HCT116 (cell line): ENCODE data around the gene SHMT1.

Experiments used
- CTCF ChIP-seq, 3 experiments: fragments of 200-600 bp in 1 of 3; sonication (generic) in 1 of 3; IDR thresholded peaks in 2 of 3; conservative IDR thresholded peaks in 1 of 3; 2 replicates each; pipeline ENCODE4 v1.5.1; 2012 to 2017; ENCODE audit warnings: low read depth in 2 of 3, low read length in 2 of 3, antibody characterized with exemption in 1 of 3, borderline replicate concordance in 1 of 3, control low read depth in 1 of 3, mild to moderate bottlenecking in 1 of 3, mixed read lengths in 1 of 3, mixed run types in 1 of 3, moderate library complexity in 1 of 3; ENCODE audit not compliant: insufficient read depth in 1 of 3
- MAX ChIP-seq: IDR thresholded peaks from 2 replicates; pipeline ENCODE4 v1.6.1; 2012
- POLR2AphosphoS5 ChIP-seq: IDR thresholded peaks from 2 replicates; pipeline ENCODE4 v1.6.1; 2011; ENCODE audit warnings: mild to moderate bottlenecking, low read depth, low read length, moderate library complexity
- RAD21 ChIP-seq: IDR thresholded peaks from 2 replicates; pipeline ENCODE4 v1.6.1; 2012; ENCODE audit warnings: low read depth, mild to moderate bottlenecking
- REST ChIP-seq: IDR thresholded peaks from 2 replicates; pipeline ENCODE4 v1.6.1; 2012; ENCODE audit warnings: low read depth
- YY1 ChIP-seq: IDR thresholded peaks from 2 replicates; pipeline ENCODE4 v1.6.1; 2011; ENCODE audit warnings: low read length, low read depth, moderate library complexity, mild to moderate bottlenecking; ENCODE audit not compliant: insufficient replicate concordance; ENCODE audit errors: extremely low read depth

GRCh38 chr17:18368946-18369345 is 5.6 kb upstream of the SHMT1 start:
- no peak for TF ChIP-seq CTCF (IDR thresholded peaks at IDR 0.05 in 2 of 3, conservative IDR thresholded peaks at IDR 0.05 in 1 of 3; ENCODE audit: borderline replicate concordance in 1 of 3, insufficient read depth in 1 of 3, low read depth in 2 of 3, low read length in 2 of 3)
- no peak for TF ChIP-seq REST
- TF ChIP-seq YY1, result no peak
- no peak for TF ChIP-seq MAX
- no peak for TF ChIP-seq POLR2AphosphoS5
- no peak for TF ChIP-seq RAD21
